ENCODE results near the gene TMCC3. TPM values are rescaled to one million over a fixed set of nuclear protein-coding genes. Genes with fewer than 3 reads are reported as not detected.

TMCC3 gene
- total and polyA plus RNA-seq, 2 experiments from 2014 or later: 0.11 to 0.46 TPM

GRCh38 chr12:94644141-94644979 is 6.0 kb downstream of the TMCC3 start:
- no peaks in the 10 kb centered on the region for H3K9me2 ChIP-seq (ENCODE audit: insufficient read depth)
- H3K79me2 ChIP-seq (ENCODE audit: insufficient read depth): no peaks in the 10 kb centered on the region
- peaks cover 16% of the 10 kb centered on the region for H3K4me1 ChIP-seq (ENCODE audit: insufficient read depth)
- no peaks in the 10 kb centered on the region for H3K9me3 ChIP-seq (ENCODE audit: low read depth)
- H3K9ac ChIP-seq: peak overlapping the region; percentile 22; the same call in 1 of the 2 replicates
- peaks cover 25% of the 10 kb centered on the region for H3F3A ChIP-seq (ENCODE audit: insufficient read depth)
- peak overlapping the region; percentile 16 for H2AFZ ChIP-seq
- DNase-seq: peak; percentile 75
- no peak for TF ChIP-seq EZH2 (IDR thresholded peaks at IDR 0.05; ENCODE audit: insufficient read depth, poor library complexity, severe bottlenecking)
- no peak for TF ChIP-seq EZH2phosphoT487 (IDR thresholded peaks at IDR 0.05; ENCODE audit: insufficient read depth, low read depth)
- H3K36me3 ChIP-seq (ENCODE audit: low read depth): no peaks in the 10 kb centered on the region
- H3K4me2 ChIP-seq (ENCODE audit: unreplicated experiment): peak overlapping the region; percentile 73
- in situ Hi-C loops (cut with MboI): no loop called here
- H3K4me3 ChIP-seq: peak overlapping the region; percentile 55
- WGBS, 2 experiments (ENCODE audit: low coverage in 1 of 2, low lambda C conversion rate in 2 of 2, missing lambda C conversion rate in 2 of 2): 25 to 27% methylated on average over 14 of the region's 14 CpGs
- H4K20me1 ChIP-seq (ENCODE audit: insufficient read depth): no peaks in the 10 kb centered on the region
- peak overlapping the region; percentile 62 for H3K27ac ChIP-seq
- no peaks in the 10 kb centered on the region for H3K27me3 ChIP-seq (replicated peaks; ENCODE audit: insufficient read depth)

- Histone ChIP-seq H3K36me3 (ENCODE audit: low read depth) (no peaks in the 10 kb centered on the region), H3K27me3 (replicated peaks; ENCODE audit: insufficient read depth) (no peaks in the 10 kb centered on the region), H3K79me2 (ENCODE audit: insufficient read depth) (no peaks in the 10 kb centered on the region), H3K27ac (no peak overlapping the region), H3K4me3 (no peak overlapping the region), H3F3A (ENCODE audit: insufficient read depth) (peaks cover 25% of the 10 kb centered on the region), H3K4me1 (ENCODE audit: insufficient read depth) (peaks cover 16% of the 10 kb centered on the region), H3K4me2 (ENCODE audit: unreplicated experiment) (peak overlapping the region; percentile 73), H2AFZ (no peak overlapping the region), H4K20me1 (ENCODE audit: insufficient read depth) (no peaks in the 10 kb centered on the region), H3K9me2 (ENCODE audit: insufficient read depth) (no peaks in the 10 kb centered on the region), H3K9ac (no peak overlapping the region), H3K9me3 (ENCODE audit: low read depth) (no peaks in the 10 kb centered on the region)
- peak; percentile 15 for DNase-seq
- no peak for TF ChIP-seq EZH2phosphoT487 (IDR thresholded peaks at IDR 0.05; ENCODE audit: insufficient read depth, low read depth)
- no peak for TF ChIP-seq EZH2 (IDR thresholded peaks at IDR 0.05; ENCODE audit: insufficient read depth, poor library complexity, severe bottlenecking)
- in situ Hi-C loops (cut with MboI): no loop called here
- 97 to 100% methylated on average over 3 of the region's 3 CpGs for WGBS, 2 experiments (ENCODE audit: low coverage in 1 of 2, low lambda C conversion rate in 2 of 2, missing lambda C conversion rate in 2 of 2)
Measured at GRCh38 chr12:94643606-94644005, 6.8 kb downstream of the TMCC3 start.

DNA sequence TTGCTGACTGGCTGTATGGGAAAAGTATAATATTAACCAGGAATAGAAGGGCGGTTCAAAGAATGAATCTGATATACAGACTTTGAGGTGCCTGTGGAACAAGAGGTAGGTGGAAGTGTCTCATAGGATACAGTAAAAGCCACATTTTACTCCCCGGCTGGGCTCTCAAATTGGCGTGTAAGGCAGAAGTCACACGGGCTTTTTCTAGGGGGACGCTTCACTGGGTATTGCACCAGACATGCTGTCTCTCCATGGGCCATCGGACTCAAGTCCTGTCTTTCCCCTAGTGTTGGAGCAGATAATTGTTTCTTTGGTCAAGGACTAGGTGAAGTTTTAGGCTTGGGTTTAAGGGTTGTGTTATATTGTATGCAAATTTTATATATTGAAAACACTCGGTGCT is 9.1 kb downstream of the TMCC3 start:
- Histone ChIP-seq H3K27me3 (replicated peaks; ENCODE audit: insufficient read depth) (no peaks in the 10 kb centered on the region), H3K9me2 (ENCODE audit: insufficient read depth) (no peaks in the 10 kb centered on the region), H3K4me1 (ENCODE audit: insufficient read depth) (peaks cover 16% of the 10 kb centered on the region), H3K79me2 (ENCODE audit: insufficient read depth) (no peaks in the 10 kb centered on the region), H3K36me3 (ENCODE audit: low read depth) (no peaks in the 10 kb centered on the region), H3F3A (ENCODE audit: insufficient read depth) (peaks cover 25% of the 10 kb centered on the region), H3K27ac (no peak overlapping the region), H4K20me1 (ENCODE audit: insufficient read depth) (no peaks in the 10 kb centered on the region), H3K4me3 (no peak overlapping the region), H3K4me2 (ENCODE audit: unreplicated experiment) (no peak overlapping the region), H3K9me3 (ENCODE audit: low read depth) (no peaks in the 10 kb centered on the region), H2AFZ (no peak overlapping the region), H3K9ac (no peak overlapping the region)
- TF ChIP-seq EZH2 (IDR thresholded peaks at IDR 0.05; ENCODE audit: insufficient read depth, poor library complexity, severe bottlenecking): no peak
- TF ChIP-seq EZH2phosphoT487 (IDR thresholded peaks at IDR 0.05; ENCODE audit: insufficient read depth, low read depth): no peak
- WGBS, 2 experiments (ENCODE audit: low coverage in 1 of 2, low lambda C conversion rate in 2 of 2, missing lambda C conversion rate in 2 of 2): 90 to 91% methylated on average over 7 of the region's 7 CpGs
- in situ Hi-C loops (cut with MboI): no loop called here
- DNase-seq: no peak

- Histone ChIP-seq H3K79me2 (ENCODE audit: insufficient read depth) (no peaks in the 10 kb centered on the region), H3K27me3 (replicated peaks; ENCODE audit: insufficient read depth) (no peaks in the 10 kb centered on the region), H3K27ac (no peak overlapping the region), H3K9me2 (ENCODE audit: insufficient read depth) (no peaks in the 10 kb centered on the region), H3K4me3 (no peak overlapping the region), H3K4me1 (ENCODE audit: insufficient read depth) (peaks cover 16% of the 10 kb centered on the region), H4K20me1 (ENCODE audit: insufficient read depth) (no peaks in the 10 kb centered on the region), H2AFZ (no peak overlapping the region), H3K9me3 (ENCODE audit: low read depth) (no peaks in the 10 kb centered on the region), H3F3A (ENCODE audit: insufficient read depth) (peaks cover 19% of the 10 kb centered on the region), H3K4me2 (ENCODE audit: unreplicated experiment) (no peak overlapping the region), H3K36me3 (ENCODE audit: low read depth) (no peaks in the 10 kb centered on the region), H3K9ac (no peak overlapping the region)
- TF ChIP-seq EZH2 (IDR thresholded peaks at IDR 0.05; ENCODE audit: insufficient read depth, poor library complexity, severe bottlenecking): no peak
- no peak for TF ChIP-seq EZH2phosphoT487 (IDR thresholded peaks at IDR 0.05; ENCODE audit: insufficient read depth, low read depth)
- WGBS, 2 experiments (ENCODE audit: low coverage in 1 of 2, low lambda C conversion rate in 2 of 2, missing lambda C conversion rate in 2 of 2): 90 to 92% methylated on average over 10 of the region's 10 CpGs
- peak; percentile 34 for DNase-seq
- in situ Hi-C loops (cut with MboI): no loop called here
Measured at GRCh38 chr12:94640134-94640928, 10.0 kb downstream of the TMCC3 start.
